Measurements from ENCODE around the gene RNF187. TPM values are rescaled to one million over a fixed set of nuclear protein-coding genes. Genes with fewer than 3 reads are reported as not detected.

RNF187 gene
- total RNA-seq (2021; ENCODE audit: unreplicated experiment) (143 TPM), Bru-seq, nascent RNA (percentile 67 among the genes with signal in this experiment), BruChase-seq, experiment 1, labeled RNA remaining after a 2-hour chase (percentile 79 among the genes with signal in this experiment), BruChase-seq, experiment 2, labeled RNA remaining after a 6-hour chase (percentile 91 among the genes with signal in this experiment)
- 261 TPM for polyA plus RNA-seq (2012; ENCODE audit: insufficient read length)
- long read RNA-seq, transcript RNF187-201 (4 exons, 3,017 nt): major isoform, 263 of 443 reads
- long read RNA-seq, partial matches to known transcripts: 16 of 443 reads
- long read RNA-seq, other reads (novel, unspliced or antisense): 164 of 443 reads

- in situ Hi-C loops (cut with HindIII; ENCODE audit: low pct_unique_long_range_greater_than_20kb, low sequenced_read_pairs) (no loop called here), intact Hi-C loops (cut with micrococcal nuclease; ENCODE audit: unreplicated experiment) (no loop called here)
- peak; percentile 90 for ATAC-seq
- no peak for DNase-seq (ENCODE audit: low read depth, low spot score)
- no TSS peak for BruUV-seq (replicated peaks)
- ChIA-PET POLR2A (no interaction called here), CTCF (no interaction called here)
- peak within 1 kb of the TSS; percentile 86 to 98 for H3K4me3 ChIP-seq (ENCODE audit: low read depth in 2 of 2, low read length in 2 of 2)
- peak within 1 kb of the TSS; percentile 91 for H3K27ac ChIP-seq (ENCODE audit: low read length)
- TF ChIP-seq POLR2AphosphoS5 (IDR thresholded peaks at IDR 0.05; ENCODE audit: low read depth, low read length) (no peak), CTCF (IDR thresholded peaks at IDR 0.05) (no peak)
- H3K27me3 ChIP-seq (ENCODE audit: control insufficient read depth, insufficient read depth, low read length): no peaks in the 10 kb centered on the region
- no peaks in the 10 kb centered on the region for H3K9me3 ChIP-seq (ENCODE audit: control insufficient read depth, insufficient read depth, low read depth, low read length)
- H3K36me3 ChIP-seq (ENCODE audit: control insufficient read depth, insufficient read depth, low read length): peaks cover 2% of the 10 kb centered on the region; the same call in 1 of the 2 replicates
- peaks cover 23% of the 10 kb centered on the region for H3K4me1 ChIP-seq (ENCODE audit: control insufficient read depth, insufficient read depth, low read length)
Observed at GRCh38 chr1:228487336-228488124, at the start of gene RNF187. TSS of gene RNF187 (plus strand) at chr1:228487382.

GRCh38 chr1:228437424-228437962 lies 49.7 kb upstream of the RNF187 start:
- Histone ChIP-seq H3K27me3 (ENCODE audit: control insufficient read depth, insufficient read depth, low read length) (0 out of 2 replicates have a peak, but pooled peaks cover 2% of the 10 kb centered on the region), H3K36me3 (ENCODE audit: control insufficient read depth, insufficient read depth, low read length) (no peaks in the 10 kb centered on the region), H3K4me3 (ENCODE audit: low read depth in 2 of 2, low read length in 2 of 2) (no peak overlapping the region), H3K27ac (ENCODE audit: low read length) (no peak overlapping the region), H3K9me3 (ENCODE audit: control insufficient read depth, insufficient read depth, low read depth, low read length) (no peaks in the 10 kb centered on the region), H3K4me1 (ENCODE audit: control insufficient read depth, insufficient read depth, low read length) (no peaks in the 10 kb centered on the region; the same call in 1 of the 2 replicates)
- intact Hi-C loops (cut with micrococcal nuclease; ENCODE audit: unreplicated experiment) (no loop called here), in situ Hi-C loops (cut with HindIII; ENCODE audit: low pct_unique_long_range_greater_than_20kb, low sequenced_read_pairs) (no loop called here)
- ChIA-PET CTCF (no interaction called here), POLR2A (no interaction called here)
- BruUV-seq (replicated peaks): no TSS peak
- TF ChIP-seq CTCF (IDR thresholded peaks at IDR 0.05) (no peak), SIN3A (IDR thresholded peaks at IDR 0.05; ENCODE audit: borderline replicate concordance, insufficient read depth, low read depth, low read length) (no peak), POLR2AphosphoS5 (IDR thresholded peaks at IDR 0.05; ENCODE audit: low read depth, low read length) (no peak), TCF7L2 (IDR thresholded peaks at IDR 0.05; ENCODE audit: low read depth, low read length) (no peak), REST (IDR thresholded peaks at IDR 0.05; ENCODE audit: insufficient read depth in 1 of 2, low read depth in 2 of 2, low read length in 1 of 2) (no peak)
- ATAC-seq (no peak), DNase-seq (ENCODE audit: low read depth, low spot score) (no peak)

All from Panc1 (cell line).